K562 (cell line): ENCODE measurements around the gene FAM53B. TPM values are rescaled to one million over a fixed set of nuclear protein-coding genes. Genes with fewer than 3 reads are reported as not detected.

Experiments
- ATAC-seq: fragments of 200-7000 bp; cut with Tn5 transposase; 3 replicates; pipeline ENCODE4 v1.9.1; 2020; ENCODE audit warnings: moderate library complexity
- BruUV-seq: library from RNA; stranded (reverse); fragments of 400-500 nt; replicated peaks from 2 replicates; lab custom pipeline; 2021; lab: Mats Ljungman, UMichigan
- CTCF ChIA-PET: fragments of 300-600 bp; formaldehyde crosslinking; extraction: SDS; loops from one replicate; lab custom pipeline; 2021; ENCODE audit warnings: low intra/inter-chr PET ratio; lab: Yijun Ruan, JAX
- POLR2A ChIA-PET: fragments of 300-600, 350-650 bp; sonication (Branson Sonifier 250); formaldehyde crosslinking; extraction: SDS; loops from one replicate; lab custom pipeline; 2021; ENCODE audit warnings: antibody characterized with exemption, inconsistent platforms; lab: Yijun Ruan, JAX
- DNase-seq, 4 experiments: peaks; one replicate each; pipeline versions ENCODE4 v3.0.0 to v3.0.0-alpha.2; 2011 to 2018; ENCODE audit warnings: low spot score in 3 of 4, mixed read lengths in 3 of 4; ENCODE audit errors: extremely low read depth in 1 of 4
- FAIRE-seq: peaks from 2 replicates; lab custom pipeline; 2011; peaks lifted over from hg19 to GRCh38; lab: Jason Lieb, UNC
- H2AFZ ChIP-seq: 2 replicates; pipeline ENCODE4 v1.6.0; 2011; ENCODE audit warnings: low read depth, low read length, control low read depth, inconsistent platforms
- H3K27ac ChIP-seq: fragments of 200-600 bp; 3 replicates; pipeline ENCODE4 v1.8.0; 2011; ENCODE audit warnings: low read depth, mild to moderate bottlenecking, control low read depth, inconsistent platforms, low read length, moderate library complexity, mixed read lengths; ENCODE audit errors: extremely low read depth
- H3K27me3 ChIP-seq, 2 experiments: fragments of 300-600 bp in 1 of 2; 2 replicates in 1 of 2; 3 replicates in 1 of 2; pipeline versions ENCODE4 v1.6.0 to v1.8.0; 2011; ENCODE audit warnings: inconsistent platforms in 2 of 2, low read length in 2 of 2, mild to moderate bottlenecking in 1 of 2, mixed read lengths in 1 of 2, moderate library complexity in 1 of 2; ENCODE audit not compliant: control insufficient read depth in 2 of 2, insufficient read depth in 2 of 2
- H3K36me3 ChIP-seq: fragments of 300-600 bp; 3 replicates; pipeline ENCODE4 v1.8.0; 2011; ENCODE audit warnings: mild to moderate bottlenecking, low read length, inconsistent platforms; ENCODE audit not compliant: control insufficient read depth, insufficient read depth
- H3K4me1 ChIP-seq, 2 experiments: fragments of 200-600 bp in 1 of 2; replicated peaks in 1 of 2; 2 replicates in 1 of 2; 3 replicates in 1 of 2; pipeline versions ENCODE4 v1.5.1 to v1.8.0; 2011; ENCODE audit warnings: inconsistent platforms in 2 of 2, low read length in 2 of 2, mild to moderate bottlenecking in 1 of 2, mixed read lengths in 1 of 2, moderate library complexity in 1 of 2; ENCODE audit not compliant: control insufficient read depth in 2 of 2, insufficient read depth in 2 of 2
- H3K4me2 ChIP-seq: 2 replicates; pipeline ENCODE4 v1.6.1; 2011; ENCODE audit warnings: low read length, control low read depth, inconsistent platforms, mixed read lengths; ENCODE audit not compliant: insufficient read depth
- H3K4me3 ChIP-seq: fragments of 200-600 bp; sonication (generic), shearing (Covaris generic); 2 replicates; pipeline ENCODE4 v1.5.1; 2016; ENCODE audit warnings: control low read depth, inconsistent platforms
- H3K79me2 ChIP-seq: fragments of 200-600 bp; 3 replicates; pipeline ENCODE4 v1.8.0; 2011; ENCODE audit warnings: low read length, inconsistent platforms; ENCODE audit not compliant: control insufficient read depth, insufficient read depth
- H3K9ac ChIP-seq, 2 experiments: 2 replicates each; pipeline versions ENCODE4 v1.6.0 to v1.6.1; 2011; ENCODE audit warnings: low read depth in 2 of 2, low read length in 2 of 2, control low read depth in 1 of 2, inconsistent platforms in 1 of 2, mild to moderate bottlenecking in 1 of 2, mixed read lengths in 1 of 2; ENCODE audit not compliant: insufficient read depth in 1 of 2
- H3K9me1 ChIP-seq: one replicate; pipeline ENCODE4 v1.6.0; 2011; ENCODE audit warnings: inconsistent platforms, mild to moderate bottlenecking, low read length, moderate library complexity; ENCODE audit not compliant: control insufficient read depth, insufficient read depth
- H3K9me3 ChIP-seq: replicated peaks from 2 replicates; pipeline ENCODE4 v1.5.1; 2011; ENCODE audit warnings: low read depth, low read length, inconsistent platforms; ENCODE audit not compliant: control insufficient read depth, insufficient read depth
- H4K20me1 ChIP-seq: replicated peaks from 2 replicates; pipeline ENCODE4 v1.6.1; 2011; ENCODE audit warnings: low read length, inconsistent platforms, mixed read lengths; ENCODE audit not compliant: control insufficient read depth, insufficient read depth
- CBFA2T2 ChIP-seq: fragments of 450-650 bp; conservative IDR thresholded peaks from 2 replicates; pipeline ENCODE4 v1.6.1; 2017; ENCODE audit warnings: mild to moderate bottlenecking
- CTCFL ChIP-seq: IDR thresholded peaks from 2 replicates; pipeline ENCODE4 v1.6.1; 2011; ENCODE audit warnings: borderline replicate concordance, low read depth, mild to moderate bottlenecking, moderate library complexity, low read length; ENCODE audit not compliant: insufficient read depth, poor library complexity, severe bottlenecking
- CXXC5 ChIP-seq: fragments of 250-450 bp; sonication (Bioruptor Pico); IDR thresholded peaks from 2 replicates; pipeline ENCODE4 v1.8.0; 2022; ENCODE audit warnings: inconsistent platforms, mild to moderate bottlenecking, moderate library complexity
- JUN ChIP-seq, 2 experiments: sonication (generic) in 1 of 2; formaldehyde crosslinking in 1 of 2; IDR thresholded peaks; 2 replicates each; pipeline versions ENCODE4 v1.6.1 to v1.8.0; 2012 to 2022; ENCODE audit warnings: borderline replicate concordance in 2 of 2, mild to moderate bottlenecking in 2 of 2, improper control_type of control experiment in 1 of 2, low read depth in 1 of 2, low read length in 1 of 2, missing genetic modification reagents in 1 of 2
- PPARD ChIP-seq: fragments of 250-450 bp; sonication (Bioruptor Pico); IDR thresholded peaks from 2 replicates; pipeline ENCODE4 v1.8.0; 2022; ENCODE audit warnings: inconsistent platforms, mild to moderate bottlenecking, moderate library complexity
- SRSF1 ChIP-seq: fragments of 200-400 bp; formaldehyde crosslinking; IDR thresholded peaks from 2 replicates; pipeline ENCODE4 v1.6.1; 2017; ENCODE audit warnings: mild to moderate bottlenecking, low read depth, low read length, moderate library complexity
- ZNF561 ChIP-seq: fragments of 450-650 bp; formaldehyde crosslinking; conservative IDR thresholded peaks from 2 replicates; pipeline ENCODE4 v1.4.0; 2020; ENCODE audit warnings: mild to moderate bottlenecking, moderate library complexity
- WGBS: fragments of 100-300 bp; shearing (Covaris generic); methylation state at CpG from one replicate; pipeline ENCODE4 v1.1.6; 2016; ENCODE audit warnings: low coverage, mixed read lengths; ENCODE audit not compliant: insufficient coverage; ENCODE audit errors: missing lambda C conversion rate; 5-methylcytosine and 5-hydroxymethylcytosine counted together
- in situ Hi-C: fragments of 300-500 bp; cut with MboI; formaldehyde crosslinking; loops from 4 replicates; pipeline ENCODE4 v1.15.0; 2018; ENCODE audit warnings: inconsistent platforms, mixed read lengths
- intact Hi-C: fragments of 100-400 bp; cut with micrococcal nuclease; formaldehyde crosslinking; loops from 2 replicates; pipeline ENCODE4 v1.14.2; 2022
- polyA plus RNA-seq, 8 experiments: library from polyadenylated mRNA; depleted of rRNA in 4 of 8; stranded (reverse) in 5 of 8; unstranded in 3 of 8; fragments of >200 nt; fragmentation: Nextera tagmentation in 2 of 8; fragmentation: Illumina TruSeq in 1 of 8; extraction: Ambion mirVana in 2 of 8; extraction: Trizol in 1 of 8; gene quantifications; 2 replicates each; pipeline versions ENCODE4 v1.2.1 to v1.2.3, GENCODE V29; 2011 to 2014; ENCODE audit warnings: inconsistent platforms in 1 of 8, missing spikeins in 1 of 8
- total RNA-seq, 7 experiments: library from RNA; depleted of rRNA in 6 of 7; stranded (reverse); fragments of >200 nt in 6 of 7; fragmentation: Illumina TruSeq in 2 of 7; extraction: Trizol in 2 of 7; gene quantifications; 2 replicates each; pipeline versions ENCODE4 v1.2.1 to v1.2.3, GENCODE V29; 2011 to 2021; ENCODE audit warnings: low replicate concordance in 1 of 7
- TF ChIP-seq, protein P1 (sequence below): sonication (generic); formaldehyde crosslinking; IDR thresholded peaks from 2 replicates; pipeline ENCODE4 v1.8.0; 2023; ENCODE audit warnings: mild to moderate bottlenecking, missing genetic modification reagents

The FAM53B gene
- total and polyA plus RNA-seq, 9 of the 15 experiments (the other 6 are each of a cell fraction or from before 2014, with no cell fraction given), result 0.03 to 16.5 (median 5.0) TPM

- no peak for TF ChIP-seq PPARD (CRISPR knock-in tag)
Measured at GRCh38 chr10:124722798-124723783, 21.1 kb downstream of the FAM53B start (continued).

- H3K9me1 ChIP-seq, result no peaks in the 10 kb centered on the region
- ATAC-seq, result no peak
- H2AFZ ChIP-seq, result no peak overlapping the region
- BruUV-seq, result no TSS peak
- no peak overlapping the region for H3K4me2 ChIP-seq
- POLR2A ChIA-PET, result no interaction called here
- H3K4me3 ChIP-seq, result no peak overlapping the region
- H3K4me1 ChIP-seq, result peaks cover 36 to 43% of the 10 kb centered on the region in 2 experiments
- no peak overlapping the region for H3K27ac ChIP-seq
- peaks cover 32% of the 10 kb centered on the region; the same call in 2 of the 3 replicates for H3K36me3 ChIP-seq
- in situ Hi-C loops, result no loop called here
- H3K79me2 ChIP-seq, result peaks cover 36% of the 10 kb centered on the region
- 79% methylated on average over 14 of the region's 16 CpGs for WGBS
- CTCF ChIA-PET, result no interaction called here
- peak; percentile 49 for FAIRE-seq
- no peak for DNase-seq
- H3K27me3 ChIP-seq, result no peaks in the 10 kb centered on the region
- H3K9me3 ChIP-seq, result no peaks in the 10 kb centered on the region
- H4K20me1 ChIP-seq, result 0 out of 2 replicates have a peak, but pooled peaks cover 13% of the 10 kb centered on the region
- no peak overlapping the region for H3K9ac ChIP-seq
- intact Hi-C loops, result no loop called here
- TF ChIP-seq CXXC5 (CRISPR knock-in tag), result no peak
- TF ChIP-seq ZNF561 (CRISPR knock-in tag), result no peak
- TF ChIP-seq, protein P1, sequence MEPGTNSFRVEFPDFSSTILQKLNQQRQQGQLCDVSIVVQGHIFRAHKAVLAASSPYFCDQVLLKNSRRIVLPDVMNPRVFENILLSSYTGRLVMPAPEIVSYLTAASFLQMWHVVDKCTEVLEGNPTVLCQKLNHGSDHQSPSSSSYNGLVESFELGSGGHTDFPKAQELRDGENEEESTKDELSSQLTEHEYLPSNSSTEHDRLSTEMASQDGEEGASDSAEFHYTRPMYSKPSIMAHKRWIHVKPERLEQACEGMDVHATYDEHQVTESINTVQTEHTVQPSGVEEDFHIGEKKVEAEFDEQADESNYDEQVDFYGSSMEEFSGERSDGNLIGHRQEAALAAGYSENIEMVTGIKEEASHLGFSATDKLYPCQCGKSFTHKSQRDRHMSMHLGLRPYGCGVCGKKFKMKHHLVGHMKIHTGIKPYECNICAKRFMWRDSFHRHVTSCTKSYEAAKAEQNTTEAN, result no peak
- no peak for TF ChIP-seq JUN (IDR thresholded peaks at IDR 0.05; ENCODE audit: borderline replicate concordance, low read depth, low read length)
- no peak for TF ChIP-seq JUN (CRISPR knock-in tag; IDR thresholded peaks at IDR 0.05; ENCODE audit: borderline replicate concordance)
- TF ChIP-seq CBFA2T2, result no peak
- TF ChIP-seq SRSF1, result no peak
- TF ChIP-seq CTCFL, result no peak
Measured at GRCh38 chr10:124721330-124722045, 22.7 kb downstream of the FAM53B start.
